ENCODE results near the gene MT2A.
"Not testable (repeated sequence)": the region's sequence is repeated elsewhere in the genome, so short reads cannot be mapped to it uniquely, and the experiment has no call there.

MT2A gene

DNA sequence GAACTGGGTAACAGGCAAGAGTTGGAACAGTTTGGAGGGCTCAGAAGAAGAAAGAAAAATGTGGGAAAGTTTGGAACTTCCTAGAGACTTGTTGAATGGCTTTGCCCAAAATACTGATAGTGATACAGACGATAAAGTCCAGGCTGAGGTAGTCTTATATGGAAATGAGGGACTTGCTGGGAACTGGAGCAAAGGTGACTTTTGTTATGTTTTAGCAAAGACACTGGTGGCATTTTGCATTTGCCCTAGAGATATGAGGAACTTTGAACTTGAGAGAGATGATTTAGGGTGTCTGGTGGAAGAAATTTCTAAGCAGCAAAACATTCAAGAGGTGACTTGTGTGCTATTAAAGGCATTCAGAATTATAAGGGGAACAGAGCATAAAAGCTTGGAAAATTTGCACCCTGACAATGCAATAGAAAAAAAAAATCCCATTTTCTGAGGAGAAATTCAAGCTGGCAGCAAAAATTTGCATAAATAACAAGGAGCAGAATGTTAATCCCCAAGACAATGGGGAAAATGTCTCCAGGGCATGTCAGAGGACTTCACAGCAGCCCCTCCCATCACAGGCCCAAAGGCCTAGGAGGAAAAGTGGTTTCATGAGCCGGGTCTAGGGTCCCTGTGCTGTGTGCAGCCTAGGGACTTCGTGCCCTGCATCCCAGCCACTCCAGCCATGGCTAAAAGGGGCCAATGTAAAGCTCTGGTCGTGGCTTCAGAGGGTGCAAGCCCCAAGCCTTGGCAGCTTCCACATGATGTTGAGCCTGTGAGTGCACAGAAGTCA lies 13.5 kb downstream of the MT2A start:
- DNase-seq = not testable (repeated sequence)

DNA sequence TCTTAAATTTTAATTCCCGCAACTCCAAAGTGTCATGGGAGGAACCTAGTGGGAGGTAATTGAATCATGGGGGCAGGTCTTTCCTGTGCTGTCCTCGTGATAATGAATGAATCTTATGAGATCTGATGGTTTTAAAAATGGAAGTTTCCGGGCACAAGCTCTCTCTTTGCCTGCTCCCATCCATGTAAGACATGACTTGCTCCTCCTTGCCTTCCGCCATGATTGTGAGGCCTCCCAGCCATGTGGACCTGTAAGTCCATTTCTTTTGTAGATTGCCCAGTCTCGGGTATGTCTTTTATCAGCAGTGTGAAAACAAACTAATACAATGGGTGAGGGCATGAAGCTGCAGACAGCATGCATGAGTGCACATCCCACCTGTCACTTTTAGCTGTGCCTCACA lies 14.8 kb downstream of the MT2A start:
- not testable (repeated sequence) for DNase-seq

DNA sequence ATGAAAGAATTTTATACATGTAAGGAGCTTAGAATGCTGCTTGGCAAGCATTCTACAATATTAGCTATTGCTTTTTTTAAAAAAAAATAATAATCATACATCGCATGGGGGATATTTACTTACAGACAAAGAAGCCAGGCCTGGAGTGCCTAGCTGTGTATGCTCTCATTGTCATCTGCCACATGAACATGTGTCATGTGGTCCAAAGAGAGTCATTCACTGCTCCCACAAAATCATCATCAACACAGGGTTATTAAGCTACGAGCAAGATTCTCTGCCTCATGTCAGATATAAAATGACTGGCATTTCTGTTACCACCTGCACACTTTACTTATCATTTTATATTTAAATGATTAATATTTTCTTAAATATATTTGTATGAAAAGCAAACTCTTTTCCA lies 15.3 kb downstream of the MT2A start:
- DNase-seq = no peak

DNA sequence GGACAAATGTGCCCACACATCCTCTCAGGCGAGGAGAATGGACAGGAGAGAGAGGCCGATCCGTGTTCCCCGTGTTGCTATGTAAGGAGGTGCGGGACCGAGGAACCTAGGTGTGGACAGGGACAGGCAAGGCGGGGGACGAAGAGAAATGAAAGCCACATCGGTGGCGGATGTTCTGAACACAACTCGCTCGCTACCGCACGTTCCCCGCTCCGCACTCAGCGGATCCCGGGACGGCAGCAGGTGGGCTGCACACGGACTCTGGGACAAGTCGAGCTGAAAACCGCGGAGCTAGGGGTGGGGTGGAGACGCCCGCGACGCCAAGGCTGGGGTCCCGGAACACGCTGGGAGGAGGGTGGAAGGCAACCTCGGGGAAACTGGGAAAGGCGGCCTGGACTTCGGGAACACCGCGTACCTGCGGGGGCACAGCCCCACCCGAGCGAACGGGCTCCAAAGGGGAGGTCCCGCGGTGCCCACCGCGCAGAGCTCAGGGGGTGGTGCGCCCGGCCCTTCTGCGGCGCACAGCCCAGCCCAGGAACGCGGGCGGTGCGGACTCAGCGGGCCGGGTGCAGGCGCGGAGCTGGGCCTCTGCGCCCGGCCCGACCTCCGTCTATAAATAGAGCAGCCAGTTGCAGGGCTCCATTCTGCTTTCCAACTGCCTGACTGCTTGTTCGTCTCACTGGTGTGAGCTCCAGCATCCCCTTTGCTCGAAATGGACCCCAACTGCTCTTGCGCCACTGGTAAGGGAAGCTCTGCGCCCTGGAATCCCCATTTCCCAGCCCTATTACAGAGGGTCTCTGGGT lies 17.0 kb downstream of the MT2A start, which contains the start of gene MT1E:
TSS of gene MT1E (plus strand) at position 642 of the 803 bp plus-strand sequence. CDS start at position 713, 71 bp downstream.
- DNase-seq = peak in 1 of 2 donors; percentile 34

DNA sequence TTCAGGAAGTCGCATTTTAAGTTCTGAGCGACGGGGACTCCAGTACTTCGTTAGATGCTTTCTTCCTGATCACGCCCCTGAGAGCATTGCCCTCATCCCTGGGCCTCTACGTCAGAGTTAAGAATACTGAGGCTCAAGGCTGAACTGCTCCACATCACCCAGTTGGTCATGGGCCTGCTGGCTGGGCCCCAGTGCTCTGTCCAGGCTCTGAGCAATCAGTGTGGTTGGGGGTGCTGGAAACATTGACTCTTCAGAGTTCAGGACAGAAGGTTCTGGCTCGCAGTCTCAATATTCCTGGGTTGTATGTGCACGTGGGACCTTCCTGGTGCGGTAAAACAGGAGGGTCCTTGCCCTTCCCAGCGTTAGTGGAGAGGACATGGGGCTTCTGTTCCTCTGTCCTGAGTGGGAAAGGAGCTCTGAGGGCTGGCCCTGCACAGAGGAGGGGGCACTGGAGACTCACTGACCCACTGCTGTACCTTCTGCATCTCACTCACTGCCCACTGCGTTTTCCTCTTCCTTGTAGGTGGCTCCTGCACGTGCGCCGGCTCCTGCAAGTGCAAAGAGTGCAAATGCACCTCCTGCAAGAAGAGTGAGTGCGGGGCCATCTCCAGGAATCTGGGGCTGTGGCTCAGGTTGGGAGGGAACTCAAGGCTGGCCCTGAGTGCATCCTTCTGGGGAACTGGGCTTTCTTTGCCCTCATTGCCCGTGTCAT lies 17.7 kb downstream of the MT2A start:
- DNase-seq = no peak

DNA sequence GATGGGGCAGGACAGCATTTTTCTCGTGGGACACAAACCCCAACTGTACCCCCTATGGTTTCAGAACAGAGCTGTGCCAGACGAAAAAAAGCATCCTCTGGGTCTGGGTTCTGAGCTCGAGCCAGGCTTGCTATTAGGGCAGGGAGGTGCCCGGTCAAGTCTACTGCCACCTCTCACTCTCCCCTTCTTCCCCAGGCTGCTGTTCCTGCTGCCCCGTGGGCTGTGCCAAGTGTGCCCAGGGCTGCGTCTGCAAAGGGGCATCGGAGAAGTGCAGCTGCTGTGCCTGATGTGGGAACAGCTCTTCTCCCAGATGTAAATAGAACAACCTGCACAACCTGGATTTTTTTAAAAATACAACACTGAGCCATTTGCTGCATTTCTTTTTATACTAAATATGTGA lies 18.3 kb downstream of the MT2A start:
- DNase-seq = no peak

DNA sequence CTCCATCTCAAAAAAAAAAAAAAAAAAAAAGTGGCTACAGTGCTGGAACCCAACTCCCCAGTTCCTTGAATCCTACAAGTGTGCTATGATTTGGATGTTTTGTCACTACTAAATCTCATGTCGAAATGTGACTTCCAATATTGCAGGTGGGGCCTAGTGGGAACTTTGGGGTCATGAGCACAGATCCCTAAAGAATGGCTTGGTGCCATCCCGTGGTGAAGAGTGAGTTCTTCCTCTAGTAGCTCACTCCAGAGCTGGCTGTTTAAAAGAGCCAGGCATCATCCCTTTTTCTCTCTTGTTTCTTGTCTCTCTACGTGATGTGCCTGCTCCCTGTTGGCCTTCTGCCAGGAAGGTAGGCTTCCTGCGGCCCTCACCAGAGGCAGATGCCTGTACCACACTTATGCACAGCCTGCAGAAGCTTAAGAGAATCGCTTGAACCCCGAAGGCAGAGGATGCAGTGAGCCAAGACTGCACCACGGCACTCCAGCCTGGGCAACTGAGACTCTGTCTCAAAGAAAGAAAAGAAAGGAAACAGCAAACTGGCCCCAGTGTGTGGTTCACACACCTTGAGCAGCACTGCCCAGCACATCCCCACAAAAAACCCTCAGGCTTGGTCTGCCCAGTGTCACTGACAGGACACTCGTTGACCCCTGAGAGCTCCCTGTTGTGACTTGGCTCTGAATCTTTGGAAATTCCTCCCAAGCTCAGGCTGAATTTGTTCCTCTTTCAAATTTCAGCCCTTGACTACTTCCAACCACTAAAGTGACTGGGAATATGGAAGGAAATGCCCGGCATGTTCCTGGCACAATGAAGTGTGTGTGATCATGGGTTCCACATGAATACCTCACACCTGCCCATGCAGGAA lies 20.3 kb downstream of the MT2A start:
- DNase-seq = no peak

DNA sequence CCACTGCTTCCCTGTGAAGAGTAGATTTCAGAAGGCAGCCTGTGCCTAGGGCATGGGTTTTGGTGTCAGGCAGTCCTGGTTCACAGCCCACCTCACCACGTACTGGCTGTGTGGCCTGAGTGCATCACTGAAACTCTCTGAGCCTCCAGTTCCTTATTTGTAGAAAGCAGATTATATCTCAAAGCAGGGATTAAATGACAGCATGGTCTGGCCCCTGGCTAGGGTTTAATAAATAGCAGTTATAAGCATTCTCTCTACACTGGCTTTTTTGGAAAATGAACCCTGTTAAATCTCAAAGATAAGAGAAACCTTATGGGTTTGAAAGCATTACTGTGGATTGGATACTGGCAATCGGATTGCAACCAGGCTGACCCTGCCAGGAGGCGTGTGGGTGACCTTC lies 21.1 kb downstream of the MT2A start:
- DNase-seq = no peak

DNA sequence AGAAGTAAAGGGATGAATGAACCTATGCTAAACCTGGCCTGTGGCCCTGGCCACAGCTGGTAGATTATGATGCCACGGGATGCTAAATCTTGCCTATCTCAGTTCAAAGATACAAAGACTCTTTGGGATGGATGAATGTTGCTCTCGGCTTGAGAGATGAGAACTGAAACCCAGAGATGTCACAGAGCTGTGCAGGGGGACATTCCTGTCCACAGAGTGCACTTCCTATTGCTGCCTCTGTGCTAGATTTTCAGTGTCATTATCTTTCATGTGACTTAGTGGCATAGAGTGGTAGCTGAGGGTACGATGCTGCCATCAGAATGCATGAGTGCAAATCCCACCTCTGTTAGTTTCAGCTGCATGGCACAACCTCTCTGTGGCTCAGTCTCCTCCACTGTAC lies 21.8 kb downstream of the MT2A start:
- DNase-seq = no peak

DNA sequence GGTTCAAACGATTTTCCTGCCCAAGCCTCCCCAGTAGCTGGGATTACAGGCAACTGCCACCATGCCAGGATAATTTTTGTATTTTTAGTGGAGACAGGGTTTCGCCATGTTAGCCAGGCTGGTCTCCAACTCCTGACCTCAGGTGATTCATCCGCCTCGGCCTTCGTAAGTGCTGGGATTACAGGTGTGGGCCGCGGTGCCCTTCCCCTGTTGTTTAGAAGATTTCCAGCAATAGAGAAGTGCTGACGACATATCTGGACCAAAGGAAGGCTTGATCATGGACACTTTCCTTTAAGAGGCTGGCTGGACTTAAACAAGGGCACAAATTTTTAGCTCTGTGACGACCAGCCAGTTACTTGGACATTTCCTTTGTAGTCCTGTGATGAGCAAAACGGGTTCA lies 22.8 kb downstream of the MT2A start:
- DNase-seq = no peak

DNA sequence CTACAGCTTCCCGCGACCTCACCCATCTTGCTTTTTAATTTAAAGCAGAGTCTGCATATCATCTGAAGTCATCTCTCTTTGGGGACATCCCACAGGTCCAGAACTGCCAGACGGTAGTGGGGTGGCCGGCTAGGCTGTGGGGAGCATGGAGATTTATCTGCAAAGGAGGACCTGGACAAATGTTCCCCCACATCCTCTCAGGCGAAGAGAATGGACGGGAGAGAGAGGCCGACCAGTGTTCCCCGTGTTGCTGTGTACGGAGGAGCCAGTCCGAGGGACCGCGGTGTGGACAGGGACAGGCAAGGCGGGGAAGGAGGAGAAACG lies 23.4 kb downstream of the MT2A start:
- DNase-seq = no peak

DNA sequence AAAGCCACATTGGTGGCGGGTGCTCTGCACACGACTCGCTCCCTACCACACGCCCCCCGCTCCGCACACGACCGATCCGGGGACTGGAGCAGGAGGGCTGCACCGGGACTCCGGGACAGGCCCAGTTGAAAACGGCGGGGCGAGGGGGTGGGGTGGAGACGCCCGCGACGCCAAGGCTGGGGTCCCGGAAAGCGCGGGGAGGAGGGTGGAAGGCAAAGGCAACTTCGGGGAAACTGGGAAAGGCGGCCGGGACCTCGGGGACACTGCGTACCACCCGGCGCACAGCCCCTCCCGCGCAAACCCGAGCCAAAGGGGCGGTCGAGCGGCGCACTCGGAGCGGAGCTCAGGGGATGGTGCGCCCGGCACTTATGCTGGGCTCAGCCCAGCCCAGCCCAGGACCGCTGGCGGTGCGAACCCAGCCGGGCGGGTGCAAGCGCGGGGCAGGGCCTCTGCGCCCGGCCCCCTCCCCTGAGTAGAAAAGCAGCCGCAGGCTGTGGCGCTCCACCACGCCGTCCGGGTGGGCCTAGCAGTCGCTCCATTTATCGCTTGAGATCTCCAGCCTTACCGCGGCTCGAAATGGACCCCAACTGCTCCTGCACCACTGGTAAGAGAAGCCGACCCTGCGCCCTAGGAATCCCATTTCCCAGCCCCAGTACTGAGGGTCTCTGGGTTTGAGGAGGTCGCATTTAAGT lies 23.9 kb downstream of the MT2A start, which contains the start of gene MT1M:
TSS of gene MT1M (plus strand) at position 504 of the 692 bp plus-strand sequence. CDS start at position 577, 73 bp downstream.
- DNase-seq = no peak

DNA sequence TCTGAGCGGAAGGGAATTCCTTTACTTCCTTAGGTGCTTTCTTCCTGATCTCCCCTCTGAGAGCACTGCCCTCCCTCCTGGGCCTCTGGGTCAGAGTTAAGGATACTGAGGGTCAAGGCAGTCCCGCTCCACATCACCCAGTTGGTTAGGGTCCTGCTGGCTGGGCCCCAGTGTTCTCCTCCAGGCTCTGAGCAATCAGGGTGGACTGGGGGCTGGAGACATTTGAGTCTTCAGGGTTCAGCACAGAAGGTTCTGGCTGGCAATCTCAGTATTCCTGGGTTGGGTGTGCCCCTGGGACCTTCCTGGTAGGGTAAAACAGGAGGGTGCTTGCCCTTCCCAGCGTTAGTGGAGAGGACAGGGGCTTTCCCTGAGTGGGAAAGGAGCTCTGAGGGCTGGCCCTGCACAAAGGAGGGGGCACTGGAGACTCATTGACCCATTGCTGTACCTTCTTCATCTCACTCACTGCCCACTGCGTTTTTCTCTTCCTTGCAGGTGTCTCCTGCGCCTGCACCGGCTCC lies 24.5 kb downstream of the MT2A start:
- DNase-seq = no peak

DNA sequence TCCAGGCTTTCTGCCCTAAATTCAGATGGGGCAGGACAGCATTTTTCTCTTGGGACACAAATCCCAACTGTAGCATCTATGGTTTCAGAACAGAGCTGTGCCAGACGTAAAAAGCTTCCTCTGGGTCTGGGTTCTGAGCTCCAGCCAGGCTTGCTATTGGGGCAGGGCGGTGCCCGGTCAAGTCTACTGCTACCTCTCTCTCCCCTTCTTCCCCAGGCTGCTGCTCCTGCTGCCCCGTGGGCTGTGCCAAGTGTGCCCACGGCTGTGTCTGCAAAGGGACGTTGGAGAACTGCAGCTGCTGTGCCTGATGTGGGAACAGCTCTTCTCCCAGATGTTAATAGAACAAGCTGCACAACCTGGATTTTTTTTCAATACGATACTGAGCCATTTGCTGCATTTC lies 25.2 kb downstream of the MT2A start:
- no peak for DNase-seq

DNA sequence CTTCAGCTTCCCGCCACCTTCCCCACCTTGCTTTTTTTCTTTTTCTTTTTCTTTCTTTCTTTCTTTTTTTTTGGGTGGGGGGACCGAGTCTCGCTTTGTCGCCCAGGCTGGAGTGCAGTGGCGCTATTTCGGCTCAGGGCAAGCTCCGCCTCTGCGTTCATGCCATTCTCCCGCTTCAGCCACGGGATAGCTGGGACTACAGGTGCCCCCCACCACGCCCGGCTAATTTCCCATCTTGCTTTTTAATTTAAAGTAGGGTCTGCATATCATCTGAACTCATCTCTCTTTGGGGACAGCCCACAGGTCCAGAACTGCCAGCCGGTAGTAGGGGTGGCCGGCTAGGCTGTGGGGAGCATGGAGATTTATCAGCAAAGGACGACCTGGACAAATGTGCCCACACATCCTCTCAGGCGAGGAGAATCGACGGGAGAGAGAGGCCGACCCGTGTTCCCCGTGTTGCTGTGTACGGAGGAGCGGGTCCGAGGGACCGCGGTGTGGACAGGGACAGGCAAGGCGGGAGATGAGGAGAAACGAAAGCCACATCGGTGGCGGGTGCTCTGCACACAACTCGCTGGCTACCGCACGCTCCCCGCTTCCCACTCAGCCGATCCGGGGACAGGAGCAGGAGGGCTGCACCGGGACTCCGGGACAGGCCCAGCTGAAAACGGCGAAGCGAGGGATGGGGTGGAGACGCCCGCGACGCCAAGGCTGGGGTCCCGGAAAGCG lies 26.5 kb downstream of the MT2A start:
- DNase-seq = no peak

DNA sequence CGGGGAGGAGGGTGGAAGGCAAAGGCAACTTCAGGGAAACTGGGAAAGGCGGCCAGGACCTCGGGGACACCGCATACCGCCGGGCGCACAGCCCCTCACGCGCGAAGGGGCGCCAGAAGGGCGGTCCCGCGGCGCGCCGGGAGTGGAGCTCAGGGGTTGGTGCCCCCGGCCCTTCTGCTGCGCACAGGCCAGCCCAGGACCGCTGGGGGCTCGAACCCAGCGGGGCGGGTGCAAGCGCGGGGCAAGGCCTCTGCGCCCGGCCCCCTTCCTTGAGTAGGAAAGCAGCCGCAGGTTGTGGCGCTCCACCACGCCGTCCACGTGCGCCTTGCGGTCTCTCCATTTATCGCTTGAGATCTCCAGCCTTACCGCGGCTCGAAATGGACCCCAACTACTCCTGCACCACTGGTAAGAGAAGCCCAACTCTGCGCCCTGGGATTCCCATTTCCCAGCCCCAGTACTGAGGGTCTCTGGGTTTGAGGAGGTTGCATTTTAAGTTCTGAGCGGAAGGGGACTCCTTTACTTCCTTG lies 27.1 kb downstream of the MT2A start:
- no peak for DNase-seq

DNA sequence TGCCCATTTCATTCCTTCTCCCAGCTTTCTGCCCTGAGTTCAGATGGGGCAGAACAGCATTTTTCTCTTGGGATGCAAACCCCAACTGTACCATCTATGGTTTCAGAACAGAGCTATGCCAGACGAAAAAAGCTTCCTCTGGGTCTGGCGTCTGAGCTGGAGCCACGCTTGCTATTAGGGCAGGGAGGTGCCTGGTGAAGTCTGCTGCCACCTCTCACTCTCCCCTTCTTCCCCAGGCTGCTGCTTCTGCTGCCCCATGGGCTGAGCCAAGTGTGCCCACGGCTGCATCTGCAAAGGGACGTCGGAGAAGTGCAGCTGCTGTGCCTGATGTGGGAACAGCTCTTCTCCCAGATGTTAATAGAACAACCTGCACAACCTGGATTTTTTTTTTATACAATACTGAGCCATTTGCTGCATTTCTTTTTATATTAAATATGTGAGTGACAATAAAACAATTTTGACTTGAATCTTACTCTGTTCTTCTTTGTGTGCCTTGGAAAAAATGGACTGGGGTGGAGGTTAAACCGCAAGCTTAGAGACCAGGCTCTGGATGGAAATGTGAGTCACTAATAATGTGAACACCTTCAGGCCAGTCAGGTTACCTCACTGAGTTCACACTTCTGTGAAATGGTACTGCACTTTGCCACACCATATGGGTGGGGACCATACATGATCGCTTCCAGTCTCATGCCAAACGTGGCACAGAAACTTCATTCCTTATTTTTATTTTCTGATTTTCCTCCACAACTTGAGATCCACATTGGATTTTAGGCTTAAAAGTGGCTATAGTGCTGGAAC lies 28.4 kb downstream of the MT2A start:
- DNase-seq = no peak

DNA sequence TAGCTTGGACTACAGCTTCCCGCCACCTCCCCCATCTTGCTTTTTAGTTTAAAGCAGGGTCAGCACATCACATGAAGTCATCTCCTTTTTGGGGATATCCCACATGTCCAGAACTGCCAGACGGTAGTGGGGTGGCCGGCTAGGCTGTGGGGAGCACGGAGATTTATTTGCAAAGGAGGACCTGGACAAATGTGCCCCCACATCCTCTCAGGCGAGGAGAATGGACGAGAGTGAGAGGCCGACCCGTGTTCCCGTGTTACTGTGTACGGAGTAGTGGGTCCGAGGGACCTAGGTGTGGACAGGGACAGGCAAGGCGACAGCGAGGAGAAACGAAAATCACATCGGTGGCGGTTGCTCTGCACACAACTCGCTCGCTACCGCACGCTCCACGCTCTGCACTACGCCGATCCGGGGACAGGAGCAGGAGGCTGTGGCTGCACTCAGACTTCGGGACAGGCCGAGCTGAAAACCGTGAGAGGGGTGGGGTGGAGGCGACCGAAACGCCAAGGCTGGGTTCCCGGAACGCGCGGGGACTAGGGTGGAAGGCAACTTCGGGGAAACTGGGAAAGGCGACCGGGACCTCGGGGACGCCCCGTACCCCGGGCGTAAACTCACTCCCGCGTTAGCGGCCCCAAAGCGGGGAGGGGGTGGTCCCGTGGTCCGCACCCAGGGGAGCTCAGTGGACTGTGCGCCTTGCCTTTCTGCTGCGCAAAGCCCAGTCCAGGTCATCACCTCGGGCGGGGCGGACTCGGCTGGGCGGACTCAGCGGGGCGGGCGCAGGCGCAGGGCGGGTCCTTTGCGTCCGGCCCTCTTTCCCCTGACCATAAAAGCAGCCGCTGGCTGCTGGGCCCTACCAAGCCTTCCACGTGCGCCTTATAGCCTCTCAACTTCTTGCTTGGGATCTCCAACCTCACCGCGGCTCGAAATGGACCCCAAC lies 29.7 kb downstream of the MT2A start, which contains the start of gene MT1A:
TSS of gene MT1A (plus strand) at position 853 of the 937 bp plus-strand sequence. CDS start at position 926, 73 bp downstream.
- no peak for DNase-seq

DNA sequence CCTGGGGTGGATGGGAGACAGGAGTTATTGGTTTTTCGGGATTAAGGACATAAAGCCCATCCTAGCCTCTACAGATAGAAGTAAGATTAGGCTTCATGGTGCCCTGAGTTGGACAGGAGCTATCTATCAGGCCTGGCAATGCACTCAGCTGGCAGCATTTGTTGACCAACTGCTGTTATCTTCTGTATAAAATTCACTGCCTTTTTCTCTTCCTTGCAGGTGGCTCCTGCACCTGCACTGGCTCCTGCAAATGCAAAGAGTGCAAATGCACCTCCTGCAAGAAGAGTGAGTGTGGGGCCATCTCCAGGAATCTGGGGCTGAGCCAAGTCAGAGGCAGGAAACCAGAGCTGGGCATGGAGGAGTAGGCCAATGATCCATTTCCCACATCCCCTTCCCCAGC lies 30.7 kb downstream of the MT2A start:
- no peak for DNase-seq
